HCT116 (cell line): ENCODE measurements around the gene EPHA4.

ENCODE experiments used
- CEBPB ChIP-seq: IDR thresholded peaks from 2 replicates; pipeline ENCODE4 v1.6.1; 2012; ENCODE audit warnings: low read depth
- EGR1 ChIP-seq: IDR thresholded peaks from 2 replicates; pipeline ENCODE4 v1.6.1; 2012; ENCODE audit warnings: low read depth
- EZH2 ChIP-seq: fragments of 200-600 bp; sonication (generic); IDR thresholded peaks from 2 replicates; pipeline ENCODE4 v1.6.1; 2017; ENCODE audit warnings: antibody characterized with exemption, mixed run types
- EZH2phosphoT487 ChIP-seq: fragments of 200-600 bp; IDR thresholded peaks from 2 replicates; pipeline ENCODE4 v1.6.1; 2018; ENCODE audit warnings: antibody characterized with exemption, borderline replicate concordance
- POLR2A ChIP-seq: IDR thresholded peaks from 2 replicates; pipeline ENCODE4 v1.7.0; 2011; ENCODE audit warnings: borderline replicate concordance; ENCODE audit not compliant: insufficient read depth, insufficient read length; ENCODE audit errors: extremely low read depth
- POLR2AphosphoS5 ChIP-seq: IDR thresholded peaks from 2 replicates; pipeline ENCODE4 v1.6.1; 2011; ENCODE audit warnings: mild to moderate bottlenecking, low read depth, low read length, moderate library complexity
- TCF7L2 ChIP-seq: IDR thresholded peaks from 2 replicates; pipeline ENCODE4 v1.7.0; 2011; ENCODE audit warnings: borderline replicate concordance, inconsistent platforms; ENCODE audit not compliant: insufficient read depth, insufficient read length; ENCODE audit errors: extremely low read depth
- YY1 ChIP-seq: IDR thresholded peaks from 2 replicates; pipeline ENCODE4 v1.6.1; 2011; ENCODE audit warnings: low read length, low read depth, moderate library complexity, mild to moderate bottlenecking; ENCODE audit not compliant: insufficient replicate concordance; ENCODE audit errors: extremely low read depth
- ZFX ChIP-seq: fragments of 450-650 bp; IDR thresholded peaks from 2 replicates; pipeline ENCODE4 v1.6.1; 2017

GRCh38 chr2:221521233-221521845, 50.8 kb downstream of the EPHA4 start:
- no peak for TF ChIP-seq POLR2A
- no peak for TF ChIP-seq EZH2phosphoT487
- no peak for TF ChIP-seq YY1
- TF ChIP-seq CEBPB = no peak
- no peak for TF ChIP-seq POLR2AphosphoS5
- TF ChIP-seq ZFX = no peak
- no peak for TF ChIP-seq EGR1
- TF ChIP-seq EZH2 = no peak
- no peak for TF ChIP-seq TCF7L2
